Activated naive CD4-positive, alpha-beta T cell treated with anti-CD3 and anti-CD28 coated beads, Interleukin-2, amount 50 U/mL, for 24 hours (primary cell): Measurements from ENCODE around the gene DENND1A.

Source experiments
- H3K27ac Mint-ChIP-seq: one replicate; pipeline ENCODE4 v1.8.0; 2021; ENCODE audit warnings: mild to moderate bottlenecking, mixed read lengths
- H3K27me3 Mint-ChIP-seq: one replicate; pipeline ENCODE4 v1.8.0; 2021; ENCODE audit warnings: mixed read lengths
- H3K36me3 Mint-ChIP-seq: one replicate; pipeline ENCODE4 v1.8.0; 2021; ENCODE audit warnings: mixed read lengths
- H3K4me1 Mint-ChIP-seq: one replicate; pipeline ENCODE4 v1.8.0; 2021; ENCODE audit warnings: mixed read lengths
- H3K4me3 Mint-ChIP-seq: one replicate; pipeline ENCODE4 v1.8.0; 2021; ENCODE audit warnings: mild to moderate bottlenecking, mixed read lengths
- H3K9me3 Mint-ChIP-seq: one replicate; pipeline ENCODE4 v1.8.0; 2021; ENCODE audit warnings: mixed read lengths

The DENND1A gene

GRCh38 chr9:123631862-123632261 lies 298.1 kb downstream of the DENND1A start:
- H3K27ac Mint-ChIP-seq: no peak overlapping the region
- H3K9me3 Mint-ChIP-seq: no peaks in the 10 kb centered on the region
- no peaks in the 10 kb centered on the region for H3K27me3 Mint-ChIP-seq
- peaks cover 7% of the 10 kb centered on the region for H3K4me1 Mint-ChIP-seq
- no peak overlapping the region for H3K4me3 Mint-ChIP-seq
- peaks cover 19% of the 10 kb centered on the region for H3K36me3 Mint-ChIP-seq

- Mint-ChIP-seq H3K36me3 (peaks cover 21% of the 10 kb centered on the region), H3K4me3 (no peak overlapping the region)
These were observed 299.7 kb downstream of the DENND1A start for GRCh38 chr9:123630233-123630632.

GRCh38 chr9:123629531-123629930 lies 300.4 kb downstream of the DENND1A start:
- Mint-ChIP-seq H3K27me3 (no peaks in the 10 kb centered on the region), H3K9me3 (no peaks in the 10 kb centered on the region), H3K27ac (no peak overlapping the region), H3K36me3 (peaks cover 24% of the 10 kb centered on the region), H3K4me3 (no peak overlapping the region), H3K4me1 (peaks cover 1% of the 10 kb centered on the region)

More at GRCh38 chr9:123630233-123630632, 299.7 kb downstream of the DENND1A start:
- Mint-ChIP-seq H3K27me3 (no peaks in the 10 kb centered on the region), H3K27ac (no peak overlapping the region), H3K4me1 (peaks cover 5% of the 10 kb centered on the region), H3K9me3 (no peaks in the 10 kb centered on the region)

GRCh38 chr9:123622711-123623241 lies 307.1 kb downstream of the DENND1A start:
- H3K4me1 Mint-ChIP-seq: no peaks in the 10 kb centered on the region
- H3K36me3 Mint-ChIP-seq: peaks cover 17% of the 10 kb centered on the region
- no peak overlapping the region for H3K27ac Mint-ChIP-seq
- no peak overlapping the region for H3K4me3 Mint-ChIP-seq
- no peaks in the 10 kb centered on the region for H3K27me3 Mint-ChIP-seq
- no peaks in the 10 kb centered on the region for H3K9me3 Mint-ChIP-seq

- Mint-ChIP-seq H3K27me3 (no peaks in the 10 kb centered on the region), H3K36me3 (peaks cover 19% of the 10 kb centered on the region), H3K4me3 (no peak overlapping the region), H3K4me1 (no peaks in the 10 kb centered on the region), H3K9me3 (no peaks in the 10 kb centered on the region), H3K27ac (no peak overlapping the region)
These were observed 309.7 kb downstream of the DENND1A start for GRCh38 chr9:123620239-123620638.

- Mint-ChIP-seq H3K36me3 (peaks cover 15% of the 10 kb centered on the region), H3K4me1 (no peaks in the 10 kb centered on the region), H3K4me3 (no peak overlapping the region), H3K27me3 (no peaks in the 10 kb centered on the region), H3K9me3 (no peaks in the 10 kb centered on the region), H3K27ac (no peak overlapping the region)
These were observed 311.8 kb downstream of the DENND1A start for GRCh38 chr9:123617952-123618678.

GRCh38 chr9:123617286-123617685 lies 312.6 kb downstream of the DENND1A start:
- Mint-ChIP-seq H3K27me3 (no peaks in the 10 kb centered on the region), H3K9me3 (no peaks in the 10 kb centered on the region), H3K27ac (no peak overlapping the region), H3K4me1 (no peaks in the 10 kb centered on the region), H3K36me3 (peaks cover 15% of the 10 kb centered on the region), H3K4me3 (no peak overlapping the region)

GRCh38 chr9:123616707-123617106 lies 313.2 kb downstream of the DENND1A start:
- Mint-ChIP-seq H3K4me3 (no peak overlapping the region), H3K27ac (no peak overlapping the region), H3K4me1 (no peaks in the 10 kb centered on the region), H3K9me3 (no peaks in the 10 kb centered on the region), H3K36me3 (peaks cover 13% of the 10 kb centered on the region), H3K27me3 (no peaks in the 10 kb centered on the region)

- H3K4me1 Mint-ChIP-seq: no peaks in the 10 kb centered on the region
- H3K4me3 Mint-ChIP-seq: no peak overlapping the region
- H3K9me3 Mint-ChIP-seq: no peaks in the 10 kb centered on the region
- H3K36me3 Mint-ChIP-seq: peaks cover 9% of the 10 kb centered on the region
- H3K27ac Mint-ChIP-seq: no peak overlapping the region
- no peaks in the 10 kb centered on the region for H3K27me3 Mint-ChIP-seq
These were observed 314.5 kb downstream of the DENND1A start for GRCh38 chr9:123615381-123615780.

GRCh38 chr9:123614306-123615263 lies 315.3 kb downstream of the DENND1A start:
- H3K9me3 Mint-ChIP-seq: no peaks in the 10 kb centered on the region
- no peaks in the 10 kb centered on the region for H3K4me1 Mint-ChIP-seq
- no peak overlapping the region for H3K4me3 Mint-ChIP-seq
- H3K27ac Mint-ChIP-seq: no peak overlapping the region
- H3K36me3 Mint-ChIP-seq: peaks cover 8% of the 10 kb centered on the region
- H3K27me3 Mint-ChIP-seq: no peaks in the 10 kb centered on the region

- Mint-ChIP-seq H3K36me3 (peaks cover 6% of the 10 kb centered on the region), H3K4me3 (no peak overlapping the region), H3K4me1 (no peaks in the 10 kb centered on the region), H3K27ac (no peak overlapping the region), H3K27me3 (no peaks in the 10 kb centered on the region), H3K9me3 (no peaks in the 10 kb centered on the region)
These were observed 318.7 kb downstream of the DENND1A start for GRCh38 chr9:123611226-123611625.

- Mint-ChIP-seq H3K9me3 (no peaks in the 10 kb centered on the region), H3K4me3 (no peak overlapping the region), H3K4me1 (no peaks in the 10 kb centered on the region), H3K27ac (no peak overlapping the region), H3K27me3 (no peaks in the 10 kb centered on the region), H3K36me3 (peaks cover 5% of the 10 kb centered on the region)
These were observed 320.1 kb downstream of the DENND1A start for GRCh38 chr9:123609844-123610243.

GRCh38 chr9:123608104-123608503 lies 321.8 kb downstream of the DENND1A start:
- Mint-ChIP-seq H3K36me3 (peaks cover 8% of the 10 kb centered on the region), H3K4me3 (no peak overlapping the region), H3K9me3 (no peaks in the 10 kb centered on the region), H3K27me3 (no peaks in the 10 kb centered on the region), H3K4me1 (no peaks in the 10 kb centered on the region), H3K27ac (no peak overlapping the region)

GRCh38 chr9:123607479-123607878 lies 322.4 kb downstream of the DENND1A start:
- no peaks in the 10 kb centered on the region for H3K27me3 Mint-ChIP-seq
- no peak overlapping the region for H3K4me3 Mint-ChIP-seq
- no peaks in the 10 kb centered on the region for H3K4me1 Mint-ChIP-seq
- no peak overlapping the region for H3K27ac Mint-ChIP-seq
- H3K9me3 Mint-ChIP-seq: no peaks in the 10 kb centered on the region
- peaks cover 8% of the 10 kb centered on the region for H3K36me3 Mint-ChIP-seq

- Mint-ChIP-seq H3K36me3 (peaks cover 10% of the 10 kb centered on the region), H3K4me1 (no peaks in the 10 kb centered on the region), H3K9me3 (no peaks in the 10 kb centered on the region), H3K27me3 (no peaks in the 10 kb centered on the region), H3K4me3 (no peak overlapping the region), H3K27ac (no peak overlapping the region)
These were observed 323.8 kb downstream of the DENND1A start for GRCh38 chr9:123606141-123606540.

GRCh38 chr9:123605286-123605685 lies 324.6 kb downstream of the DENND1A start:
- no peaks in the 10 kb centered on the region for H3K27me3 Mint-ChIP-seq
- H3K9me3 Mint-ChIP-seq: no peaks in the 10 kb centered on the region
- peaks cover 10% of the 10 kb centered on the region for H3K36me3 Mint-ChIP-seq
- H3K4me1 Mint-ChIP-seq: no peaks in the 10 kb centered on the region
- no peak overlapping the region for H3K27ac Mint-ChIP-seq
- H3K4me3 Mint-ChIP-seq: no peak overlapping the region
